GM10248 (cell line): Measurements from ENCODE around the gene MTMR10.
A peak's percentile ranks its signal among the peaks of the same experiment; 100 is the strongest.

Experiments
- CTCF ChIA-PET: fragments of 300-600 bp; sonication (Branson Sonifier 250); formaldehyde crosslinking; extraction: SDS; loops from one replicate; lab custom pipeline; 2021; ENCODE audit warnings: antibody characterized with exemption; lab: Yijun Ruan, JAX
- POLR2A ChIA-PET: fragments of 350-650 bp; sonication (Branson Sonifier 250); formaldehyde crosslinking; extraction: SDS; loops from one replicate; lab custom pipeline; 2020; ENCODE audit warnings: antibody characterized with exemption; lab: Yijun Ruan, JAX
- DNase-seq: peaks from one replicate; pipeline ENCODE4 v3.0.0; 2012; ENCODE audit errors: extremely low spot score
- CTCF ChIP-seq: IDR thresholded peaks from 2 replicates; pipeline ENCODE4 v1.5.1; 2012; ENCODE audit warnings: mild to moderate bottlenecking, low read depth; ENCODE audit errors: extremely low read depth, missing control alignments, control extremely low read depth

MTMR10 gene

GRCh38 chr15:30991255-30992235 is at the start of gene MTMR10:
TSS of gene MTMR10 (minus strand) at chr15:30991628. CDS start at chr15:30991506, 122 bp downstream.
- peak; percentile 93 for DNase-seq
- CTCF ChIA-PET: interaction anchor here (0.9 to 2.3 kb wide), 3 partner anchors 12 to 497 kb away, joined by 3 to 7 read pairs (median 3); no protein-coding TSS in a partner anchor
- no peak for TF ChIP-seq CTCF
- POLR2A ChIA-PET: interaction anchor here (0.5 kb wide), 1 partner anchor 9 kb away, joined by 3 read pairs; no protein-coding TSS in a partner anchor

- no peak for TF ChIP-seq CTCF
- ChIA-PET CTCF (interaction anchor here (1.2 to 3.1 kb wide), 2 partner anchors 11 to 394 kb away, joined by 3 to 12 read pairs; no protein-coding TSS in a partner anchor), POLR2A (no interaction called here)
- no peak for DNase-seq
Measured at GRCh38 chr15:31040611-31041010, 49.2 kb upstream of the MTMR10 start.

- ChIA-PET POLR2A (no interaction called here), CTCF (interaction anchor here (1.2 to 3.1 kb wide), 3 partner anchors 11 to 395 kb away, joined by 3 to 12 read pairs (median 6); no protein-coding TSS in a partner anchor)
- DNase-seq: no peak
- no peak for TF ChIP-seq CTCF
Measured at GRCh38 chr15:31039961-31040360, 48.5 kb upstream of the MTMR10 start.

- DNase-seq: no peak
- TF ChIP-seq CTCF: no peak
- CTCF ChIA-PET: no interaction called here
- POLR2A ChIA-PET: no interaction called here
Measured at GRCh38 chr15:31037731-31038477, 46.5 kb upstream of the MTMR10 start.

- DNase-seq: no peak
- CTCF ChIA-PET: interaction anchor here (1.1 to 2.6 kb wide), 2 partner anchors 10 to 13 kb away, joined by 4 to 10 read pairs; no protein-coding TSS in a partner anchor
- POLR2A ChIA-PET: no interaction called here
- no peak for TF ChIP-seq CTCF
Measured at GRCh38 chr15:31036783-31037182, 45.4 kb upstream of the MTMR10 start.

- DNase-seq: no peak
- ChIA-PET CTCF (interaction anchor here (2.6 kb wide), 1 partner anchor 9 kb away, joined by 10 read pairs; no protein-coding TSS in a partner anchor), POLR2A (no interaction called here)
- no peak for TF ChIP-seq CTCF
Measured at GRCh38 chr15:31035610-31036009, 44.2 kb upstream of the MTMR10 start.
